ENCODE data around the gene RASGRP2.
A peak's percentile ranks its signal among the peaks of the same experiment; 100 is the strongest.

Gene RASGRP2

GRCh38 chr11:64739871-64740270 lies 4.1 kb downstream of the RASGRP2 start:
- no peak for DNase-seq (ENCODE audit: low read depth)

- no peak for DNase-seq (ENCODE audit: low read depth)
Observed at GRCh38 chr11:64736654-64737053, 7.3 kb downstream of the RASGRP2 start.

GRCh38 chr11:64735725-64736259 lies 8.2 kb downstream of the RASGRP2 start:
- DNase-seq (ENCODE audit: low read depth): no peak

- DNase-seq (ENCODE audit: low read depth): no peak
Observed at GRCh38 chr11:64734811-64735724, 8.9 kb downstream of the RASGRP2 start.

- DNase-seq (ENCODE audit: low read depth): no peak
Observed at GRCh38 chr11:64731601-64732000, 12.3 kb downstream of the RASGRP2 start.

GRCh38 chr11:64729851-64730382 lies 14.0 kb downstream of the RASGRP2 start:
- no peak for DNase-seq (ENCODE audit: low read depth)

GRCh38 chr11:64728757-64729365 lies 15.1 kb downstream of the RASGRP2 start:
- no peak for DNase-seq (ENCODE audit: low read depth)

- DNase-seq (ENCODE audit: low read depth): no peak
Observed at GRCh38 chr11:64726867-64727530, 16.9 kb downstream of the RASGRP2 start.

- DNase-seq (ENCODE audit: low read depth): no peak
Observed at GRCh38 chr11:64726211-64726641, 17.7 kb downstream of the RASGRP2 start.

- DNase-seq (ENCODE audit: low read depth): no peak
Observed at GRCh38 chr11:64724863-64725532, 18.9 kb downstream of the RASGRP2 start.

- DNase-seq (ENCODE audit: low read depth): no peak
Observed at GRCh38 chr11:64723907-64724862, 19.8 kb downstream of the RASGRP2 start.

- DNase-seq (ENCODE audit: low read depth): peak; percentile 64
Observed at GRCh38 chr11:64723117-64723906, 20.6 kb downstream of the RASGRP2 start, which contains the start of gene NRXN2. NRXN2 (minus strand) TSS chr11:64723197; CDS start chr11:64713699, 9,498 bp downstream.

GRCh38 chr11:64722141-64723065 lies 21.5 kb downstream of the RASGRP2 start:
- DNase-seq (ENCODE audit: low read depth): no peak

- DNase-seq (ENCODE audit: low read depth): no peak
Observed at GRCh38 chr11:64721359-64721699, 22.6 kb downstream of the RASGRP2 start.

- no peak for DNase-seq (ENCODE audit: low read depth)
Observed at GRCh38 chr11:64720640-64721358, 23.1 kb downstream of the RASGRP2 start.

- no peak for DNase-seq (ENCODE audit: low read depth)
Observed at GRCh38 chr11:64720167-64720566, 23.8 kb downstream of the RASGRP2 start.

GRCh38 chr11:64719406-64719805 lies 24.5 kb downstream of the RASGRP2 start:
- DNase-seq (ENCODE audit: low read depth): no peak

GRCh38 chr11:64718780-64719124 lies 25.2 kb downstream of the RASGRP2 start:
- DNase-seq (ENCODE audit: low read depth): no peak

Measured in stimulated activated CD8-positive, alpha-beta memory T cell treated with anti-CD3 and anti-CD28 coated beads, Interleukin-7, amount 100 ng/mL, for 24 hours (primary cell).